ENCODE measurements around the gene WDR73. TPM values are rescaled to one million over a fixed set of nuclear protein-coding genes. Genes with fewer than 3 reads are reported as not detected.
"Not testable (repeated sequence)": the region's sequence is repeated elsewhere in the genome, so short reads cannot be mapped to it uniquely, and the experiment has no call there.

WDR73 gene
- total RNA-seq, 4 donors from 2014 or later = 17.0 to 53.6 (median 29.8) TPM

DNA sequence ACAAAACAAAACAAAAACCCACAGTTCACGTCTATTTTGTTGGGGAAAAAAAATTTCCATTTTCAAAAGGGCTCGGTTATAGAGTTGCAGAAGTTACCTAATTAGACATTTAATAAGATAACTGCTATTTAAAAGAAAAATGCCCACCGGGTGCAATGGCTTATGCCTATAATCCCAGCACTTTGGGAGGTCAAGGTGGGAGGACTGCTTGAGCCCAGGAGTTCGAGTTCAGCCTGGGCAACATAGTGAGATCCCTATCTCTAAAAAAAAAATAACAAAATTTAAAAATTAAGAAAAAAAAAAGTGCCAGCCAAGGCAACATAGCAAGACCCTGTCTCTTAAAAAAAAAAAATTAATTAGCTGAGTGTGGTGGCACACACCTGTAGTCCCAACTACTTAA lies 42.7 kb upstream of the WDR73 start:
- Histone ChIP-seq H3K27ac (no peak overlapping the region), H3K4me1 (peaks cover 0 to 6% (median 0%) of the 10 kb centered on the region in 4 donors)
- TF ChIP-seq POLR2A (IDR thresholded peaks at IDR 0.05) = no peak
- TF ChIP-seq, protein P1, sequence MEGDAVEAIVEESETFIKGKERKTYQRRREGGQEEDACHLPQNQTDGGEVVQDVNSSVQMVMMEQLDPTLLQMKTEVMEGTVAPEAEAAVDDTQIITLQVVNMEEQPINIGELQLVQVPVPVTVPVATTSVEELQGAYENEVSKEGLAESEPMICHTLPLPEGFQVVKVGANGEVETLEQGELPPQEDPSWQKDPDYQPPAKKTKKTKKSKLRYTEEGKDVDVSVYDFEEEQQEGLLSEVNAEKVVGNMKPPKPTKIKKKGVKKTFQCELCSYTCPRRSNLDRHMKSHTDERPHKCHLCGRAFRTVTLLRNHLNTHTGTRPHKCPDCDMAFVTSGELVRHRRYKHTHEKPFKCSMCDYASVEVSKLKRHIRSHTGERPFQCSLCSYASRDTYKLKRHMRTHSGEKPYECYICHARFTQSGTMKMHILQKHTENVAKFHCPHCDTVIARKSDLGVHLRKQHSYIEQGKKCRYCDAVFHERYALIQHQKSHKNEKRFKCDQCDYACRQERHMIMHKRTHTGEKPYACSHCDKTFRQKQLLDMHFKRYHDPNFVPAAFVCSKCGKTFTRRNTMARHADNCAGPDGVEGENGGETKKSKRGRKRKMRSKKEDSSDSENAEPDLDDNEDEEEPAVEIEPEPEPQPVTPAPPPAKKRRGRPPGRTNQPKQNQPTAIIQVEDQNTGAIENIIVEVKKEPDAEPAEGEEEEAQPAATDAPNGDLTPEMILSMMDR (IDR thresholded peaks at IDR 0.05) = no peak

DNA sequence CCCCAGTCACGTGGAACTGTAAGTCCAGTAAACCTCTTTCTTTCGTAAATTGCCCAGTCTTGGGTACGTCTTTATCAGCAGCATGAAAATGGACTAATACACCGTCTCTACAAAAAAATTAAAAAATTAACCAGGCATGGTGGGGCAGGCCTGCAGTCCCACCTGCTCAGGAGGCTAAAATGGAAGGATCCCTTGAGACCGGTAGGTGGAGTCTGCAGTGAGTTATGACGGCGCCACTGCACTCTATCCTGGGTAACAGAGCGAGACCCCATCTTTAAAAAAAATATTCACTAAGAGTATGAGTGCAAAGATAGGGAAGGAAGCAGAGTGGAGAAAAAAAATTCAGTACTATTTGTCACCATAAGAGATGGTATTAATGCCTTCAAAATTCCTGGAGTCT lies 36.3 kb upstream of the WDR73 start:
- Histone ChIP-seq H3K27ac (no peak overlapping the region), H3K36me3 (peaks cover 0 to 55% (median 0%) of the 10 kb centered on the region in 3 donors), H3K9me3 (no peaks in the 10 kb centered on the region), H3K27me3 (no peaks in the 10 kb centered on the region), H3K4me3 (no peak overlapping the region), H3K4me1 (no peaks in the 10 kb centered on the region)
- no peak for DNase-seq
- TF ChIP-seq, protein P1 (IDR thresholded peaks at IDR 0.05) = no peak
- TF ChIP-seq POLR2A (IDR thresholded peaks at IDR 0.05) = no peak

More for the DNA sequence above, 42.7 kb upstream of the WDR73 start:
- no peaks in the 10 kb centered on the region for H3K27me3 ChIP-seq
- H3K4me3 ChIP-seq = no peak overlapping the region
- no peaks in the 10 kb centered on the region for H3K9me3 ChIP-seq
- H3K36me3 ChIP-seq = no peaks in the 10 kb centered on the region
- no peak for DNase-seq

DNA sequence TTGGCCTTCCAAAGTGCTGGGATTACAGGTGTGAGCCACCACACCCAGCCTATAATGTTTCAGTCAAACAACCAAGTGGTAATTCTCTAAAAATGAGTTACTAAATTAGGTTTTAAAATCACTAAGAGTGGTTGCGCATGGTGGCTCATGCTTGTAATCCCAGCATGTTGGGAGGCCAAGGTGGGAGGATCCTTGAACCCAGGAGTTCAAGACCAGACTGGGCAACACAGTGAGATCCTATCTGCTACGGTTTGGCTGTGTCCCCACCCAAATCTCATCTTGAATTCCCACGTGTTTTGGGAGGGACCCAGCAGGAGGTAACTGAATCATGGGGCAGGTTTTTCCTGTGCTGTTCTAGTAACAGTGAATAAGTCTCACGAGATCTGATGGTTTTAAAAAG lies 35.8 kb upstream of the WDR73 start:
- peaks cover 0 to 56% (median 0%) of the 10 kb centered on the region in 3 donors for H3K36me3 ChIP-seq
- DNase-seq = no peak

DNA sequence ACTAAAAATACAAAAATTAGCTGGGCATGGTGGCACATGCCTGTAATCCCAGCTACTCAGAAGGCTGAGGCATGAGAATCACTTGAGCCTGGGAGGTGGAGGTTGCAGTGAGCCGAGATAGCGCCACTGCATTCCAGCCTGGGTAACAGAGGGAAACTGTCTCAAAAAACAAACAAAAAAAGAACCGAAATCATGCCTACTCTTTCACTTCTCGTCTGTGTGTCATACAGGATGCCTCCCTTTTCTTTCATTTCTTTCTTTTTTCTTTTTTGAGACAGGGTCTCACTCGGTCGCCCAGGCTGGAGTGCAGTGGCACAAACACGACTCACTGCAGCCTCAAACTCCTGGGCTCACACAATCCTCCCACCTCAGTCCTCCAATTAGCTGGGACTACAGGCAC lies 32.4 kb upstream of the WDR73 start:
- not testable (repeated sequence) for H3K4me1 ChIP-seq, H3K9me3 ChIP-seq, H3K27ac ChIP-seq, H3K4me3 ChIP-seq, DNase-seq, H3K27me3 ChIP-seq
- H3K36me3 ChIP-seq = peaks cover 0 to 67% (median 0%) of the 10 kb centered on the region in 3 donors

More for the DNA sequence above, 35.8 kb upstream of the WDR73 start:
- Histone ChIP-seq H3K4me3 (no peak overlapping the region), H3K27me3 (no peaks in the 10 kb centered on the region), H3K9me3 (no peaks in the 10 kb centered on the region), H3K27ac (no peak overlapping the region), H3K4me1 (no peaks in the 10 kb centered on the region)
- TF ChIP-seq, protein P1 (IDR thresholded peaks at IDR 0.05) = no peak
- TF ChIP-seq POLR2A (IDR thresholded peaks at IDR 0.05) = no peak

DNA sequence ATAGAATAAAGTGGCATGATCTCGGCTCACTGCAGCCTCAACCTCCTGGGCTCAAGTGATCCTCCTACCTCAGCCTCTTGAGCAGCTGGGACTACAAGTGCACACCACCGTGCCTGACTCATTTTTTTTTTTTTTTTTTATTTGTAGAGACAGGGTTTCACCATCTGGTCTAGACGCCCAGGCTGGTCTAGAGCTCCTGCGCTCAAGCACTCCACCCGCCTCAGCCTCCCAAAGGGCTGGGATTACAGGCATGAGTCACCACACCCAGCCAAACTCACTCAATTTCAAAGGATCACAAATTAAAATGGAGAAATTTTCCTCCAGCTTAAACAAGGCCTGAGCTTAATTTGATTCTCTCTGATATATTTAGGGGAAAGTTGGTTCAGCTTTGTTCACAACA lies 31.2 kb upstream of the WDR73 start:
- H3K4me1 ChIP-seq = no peaks in the 10 kb centered on the region
- H3K4me3 ChIP-seq = no peak overlapping the region
- no peak for DNase-seq
- peaks cover 0 to 64% (median 0%) of the 10 kb centered on the region in 3 donors for H3K36me3 ChIP-seq
- no peaks in the 10 kb centered on the region for H3K27me3 ChIP-seq
- TF ChIP-seq, protein P1 (IDR thresholded peaks at IDR 0.05) = no peak
- TF ChIP-seq POLR2A (IDR thresholded peaks at IDR 0.05) = no peak
- no peak overlapping the region for H3K27ac ChIP-seq
- no peaks in the 10 kb centered on the region for H3K9me3 ChIP-seq

DNA sequence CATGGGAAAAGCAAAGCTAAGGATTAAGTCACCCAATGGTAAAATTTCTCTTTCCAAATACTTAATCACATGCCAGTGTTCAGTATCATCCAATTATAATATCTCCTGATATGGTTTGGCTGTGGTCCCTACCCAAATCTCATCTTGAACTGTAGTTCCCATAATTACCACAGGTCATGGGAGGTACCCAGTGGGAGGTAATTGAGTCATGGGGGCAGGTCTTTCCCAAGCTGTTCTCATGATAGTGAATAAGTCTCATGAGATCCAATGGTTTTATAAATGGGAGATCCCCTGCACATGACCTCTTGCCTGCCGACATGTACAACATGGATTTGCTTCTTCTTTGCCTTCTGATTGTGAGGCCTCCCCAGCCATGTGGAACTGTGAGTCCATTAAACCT lies 30.0 kb upstream of the WDR73 start:
- H3K27ac ChIP-seq = no peak overlapping the region
- DNase-seq = no peak
- TF ChIP-seq, protein P1 (IDR thresholded peaks at IDR 0.05) = no peak
- TF ChIP-seq POLR2A (IDR thresholded peaks at IDR 0.05) = no peak
- no peaks in the 10 kb centered on the region for H3K4me1 ChIP-seq
- no peaks in the 10 kb centered on the region for H3K27me3 ChIP-seq
- no peaks in the 10 kb centered on the region for H3K9me3 ChIP-seq
- H3K4me3 ChIP-seq = no peak overlapping the region
- peaks cover 0 to 61% (median 0%) of the 10 kb centered on the region in 3 donors for H3K36me3 ChIP-seq

Measured in Peyer's patch (tissue), 4 donors.